K562 (cell line): ENCODE data around the gene KCNMB2. TPM values are rescaled to one million over a fixed set of nuclear protein-coding genes. Genes with fewer than 3 reads are reported as not detected.

Experiments used
- ATAC-seq: fragments of 200-7000 bp; cut with Tn5 transposase; 3 replicates; pipeline ENCODE4 v1.9.1; 2020; ENCODE audit warnings: moderate library complexity
- BruUV-seq: library from RNA; stranded (reverse); fragments of 400-500 nt; replicated peaks from 2 replicates; lab custom pipeline; 2021; lab: Mats Ljungman, UMichigan
- CTCF ChIA-PET: fragments of 300-600 bp; formaldehyde crosslinking; extraction: SDS; loops from one replicate; lab custom pipeline; 2021; ENCODE audit warnings: low intra/inter-chr PET ratio; lab: Yijun Ruan, JAX
- POLR2A ChIA-PET: fragments of 300-600, 350-650 bp; sonication (Branson Sonifier 250); formaldehyde crosslinking; extraction: SDS; loops from one replicate; lab custom pipeline; 2021; ENCODE audit warnings: antibody characterized with exemption, inconsistent platforms; lab: Yijun Ruan, JAX
- DNase-seq, 4 experiments: peaks; one replicate each; pipeline versions ENCODE4 v3.0.0 to v3.0.0-alpha.2; 2011 to 2018; ENCODE audit warnings: low spot score in 3 of 4, mixed read lengths in 3 of 4; ENCODE audit errors: extremely low read depth in 1 of 4
- FAIRE-seq: peaks from 2 replicates; lab custom pipeline; 2011; peaks lifted over from hg19 to GRCh38; lab: Jason Lieb, UNC
- H2AFZ ChIP-seq: 2 replicates; pipeline ENCODE4 v1.6.0; 2011; ENCODE audit warnings: low read depth, low read length, control low read depth, inconsistent platforms
- H3K27ac ChIP-seq: fragments of 200-600 bp; 3 replicates; pipeline ENCODE4 v1.8.0; 2011; ENCODE audit warnings: low read depth, mild to moderate bottlenecking, control low read depth, inconsistent platforms, low read length, moderate library complexity, mixed read lengths; ENCODE audit errors: extremely low read depth
- H3K27me3 ChIP-seq, 2 experiments: fragments of 300-600 bp in 1 of 2; 2 replicates in 1 of 2; 3 replicates in 1 of 2; pipeline versions ENCODE4 v1.6.0 to v1.8.0; 2011; ENCODE audit warnings: inconsistent platforms in 2 of 2, low read length in 2 of 2, mild to moderate bottlenecking in 1 of 2, mixed read lengths in 1 of 2, moderate library complexity in 1 of 2; ENCODE audit not compliant: control insufficient read depth in 2 of 2, insufficient read depth in 2 of 2
- H3K36me3 ChIP-seq: fragments of 300-600 bp; 3 replicates; pipeline ENCODE4 v1.8.0; 2011; ENCODE audit warnings: mild to moderate bottlenecking, low read length, inconsistent platforms; ENCODE audit not compliant: control insufficient read depth, insufficient read depth
- H3K4me1 ChIP-seq, 2 experiments: fragments of 200-600 bp in 1 of 2; replicated peaks in 1 of 2; 2 replicates in 1 of 2; 3 replicates in 1 of 2; pipeline versions ENCODE4 v1.5.1 to v1.8.0; 2011; ENCODE audit warnings: inconsistent platforms in 2 of 2, low read length in 2 of 2, mild to moderate bottlenecking in 1 of 2, mixed read lengths in 1 of 2, moderate library complexity in 1 of 2; ENCODE audit not compliant: control insufficient read depth in 2 of 2, insufficient read depth in 2 of 2
- H3K4me2 ChIP-seq: 2 replicates; pipeline ENCODE4 v1.6.1; 2011; ENCODE audit warnings: low read length, control low read depth, inconsistent platforms, mixed read lengths; ENCODE audit not compliant: insufficient read depth
- H3K4me3 ChIP-seq: fragments of 200-600 bp; sonication (generic), shearing (Covaris generic); 2 replicates; pipeline ENCODE4 v1.5.1; 2016; ENCODE audit warnings: control low read depth, inconsistent platforms
- H3K79me2 ChIP-seq: fragments of 200-600 bp; 3 replicates; pipeline ENCODE4 v1.8.0; 2011; ENCODE audit warnings: low read length, inconsistent platforms; ENCODE audit not compliant: control insufficient read depth, insufficient read depth
- H3K9ac ChIP-seq, 2 experiments: 2 replicates each; pipeline versions ENCODE4 v1.6.0 to v1.6.1; 2011; ENCODE audit warnings: low read depth in 2 of 2, low read length in 2 of 2, control low read depth in 1 of 2, inconsistent platforms in 1 of 2, mild to moderate bottlenecking in 1 of 2, mixed read lengths in 1 of 2; ENCODE audit not compliant: insufficient read depth in 1 of 2
- H3K9me1 ChIP-seq: one replicate; pipeline ENCODE4 v1.6.0; 2011; ENCODE audit warnings: inconsistent platforms, mild to moderate bottlenecking, low read length, moderate library complexity; ENCODE audit not compliant: control insufficient read depth, insufficient read depth
- H3K9me3 ChIP-seq: replicated peaks from 2 replicates; pipeline ENCODE4 v1.5.1; 2011; ENCODE audit warnings: low read depth, low read length, inconsistent platforms; ENCODE audit not compliant: control insufficient read depth, insufficient read depth
- H4K20me1 ChIP-seq: replicated peaks from 2 replicates; pipeline ENCODE4 v1.6.1; 2011; ENCODE audit warnings: low read length, inconsistent platforms, mixed read lengths; ENCODE audit not compliant: control insufficient read depth, insufficient read depth
- CAMTA2 ChIP-seq: fragments of 250-450 bp; sonication (Bioruptor Pico); conservative IDR thresholded peaks from 2 replicates; pipeline ENCODE4 v1.5.1; 2022
- CBX3 ChIP-seq, 2 experiments: IDR thresholded peaks; 1 replicate in 1 of 2; 2 replicates in 1 of 2; pipeline ENCODE4 v1.6.1; 2012; ENCODE audit warnings: inconsistent platforms in 2 of 2, low read length in 2 of 2, borderline replicate concordance in 1 of 2, control low read depth in 1 of 2
- CLOCK ChIP-seq: fragments of 250-450 bp; sonication (Bioruptor Pico); IDR thresholded peaks from 2 replicates; pipeline ENCODE4 v1.4.0; 2020; ENCODE audit warnings: mild to moderate bottlenecking, moderate library complexity, borderline replicate concordance
- EP400 ChIP-seq: fragments of 450-650 bp; IDR thresholded peaks from 2 replicates; pipeline ENCODE4 v1.6.1; 2017; ENCODE audit warnings: antibody characterized with exemption, mild to moderate bottlenecking, moderate library complexity
- FOXA1 ChIP-seq: fragments of 450-650 bp; IDR thresholded peaks from 2 replicates; pipeline ENCODE4 v1.6.1; 2016; ENCODE audit warnings: mild to moderate bottlenecking, borderline replicate concordance
- MCM7 ChIP-seq, 2 experiments: fragments of 450-650 bp; IDR thresholded peaks; 2 replicates each; pipeline ENCODE4 v1.6.1; 2016 to 2018
- PRPF4 ChIP-seq: fragments of 200-400 bp; formaldehyde crosslinking; IDR thresholded peaks from one replicate; pipeline ENCODE4 v1.6.1; 2017; ENCODE audit warnings: low read length, low read depth, mild to moderate bottlenecking; ENCODE audit not compliant: insufficient read depth, poor library complexity, severe bottlenecking
- RCOR1 ChIP-seq, 2 experiments: IDR thresholded peaks; 2 replicates each; pipeline ENCODE4 v1.6.1; 2012; ENCODE audit warnings: low read depth in 2 of 2, low read length in 2 of 2, borderline replicate concordance in 1 of 2, improper control_type of control experiment in 1 of 2
- SRF ChIP-seq, 2 experiments: fragments of 250-450, 450-650 bp in 1 of 2; sonication (Bioruptor Pico) in 1 of 2; sonication (generic) in 1 of 2; formaldehyde crosslinking; IDR thresholded peaks; 2 replicates each; pipeline versions ENCODE4 v1.5.0 to v1.5.1; 2020 to 2022; ENCODE audit warnings: mild to moderate bottlenecking in 1 of 2, missing genetic modification reagents in 1 of 2
- TBP ChIP-seq: optimal IDR thresholded peaks from 2 replicates; pipeline ENCODE3; 2011; ENCODE audit warnings: low read depth, low read length, improper control_type of control experiment
- YBX1 ChIP-seq: fragments of 450-650 bp; IDR thresholded peaks from 2 replicates; pipeline ENCODE4 v1.7.1; 2016; ENCODE audit warnings: mild to moderate bottlenecking
- ZEB2 ChIP-seq: fragments of 450-650 bp; IDR thresholded peaks from 2 replicates; pipeline ENCODE4 v1.6.1; 2016
- ZNF140 ChIP-seq: fragments of 250-450 bp; sonication (Bioruptor Pico); IDR thresholded peaks from 2 replicates; pipeline ENCODE4 v1.8.0; 2021; ENCODE audit warnings: moderate library complexity, mild to moderate bottlenecking, inconsistent platforms
- ZNF184 ChIP-seq: sonication (generic); formaldehyde crosslinking; IDR thresholded peaks from 2 replicates; pipeline ENCODE4 v1.5.0; 2020; ENCODE audit warnings: missing genetic modification reagents
- WGBS: fragments of 100-300 bp; shearing (Covaris generic); methylation state at CpG from one replicate; pipeline ENCODE4 v1.1.6; 2016; ENCODE audit warnings: low coverage, mixed read lengths; ENCODE audit not compliant: insufficient coverage; ENCODE audit errors: missing lambda C conversion rate; 5-methylcytosine and 5-hydroxymethylcytosine counted together
- in situ Hi-C: fragments of 300-500 bp; cut with MboI; formaldehyde crosslinking; loops from 4 replicates; pipeline ENCODE4 v1.15.0; 2018; ENCODE audit warnings: inconsistent platforms, mixed read lengths
- intact Hi-C: fragments of 100-400 bp; cut with micrococcal nuclease; formaldehyde crosslinking; loops from 2 replicates; pipeline ENCODE4 v1.14.2; 2022
- polyA plus RNA-seq, 8 experiments: library from polyadenylated mRNA; depleted of rRNA in 4 of 8; stranded (reverse) in 5 of 8; unstranded in 3 of 8; fragments of >200 nt; fragmentation: Nextera tagmentation in 2 of 8; fragmentation: Illumina TruSeq in 1 of 8; extraction: Ambion mirVana in 2 of 8; extraction: Trizol in 1 of 8; gene quantifications; 2 replicates each; pipeline versions ENCODE4 v1.2.1 to v1.2.3, GENCODE V29; 2011 to 2014; ENCODE audit warnings: inconsistent platforms in 1 of 8, missing spikeins in 1 of 8
- total RNA-seq, 7 experiments: library from RNA; depleted of rRNA in 6 of 7; stranded (reverse); fragments of >200 nt in 6 of 7; fragmentation: Illumina TruSeq in 2 of 7; extraction: Trizol in 2 of 7; gene quantifications; 2 replicates each; pipeline versions ENCODE4 v1.2.1 to v1.2.3, GENCODE V29; 2011 to 2021; ENCODE audit warnings: low replicate concordance in 1 of 7

Gene KCNMB2
- total and polyA plus RNA-seq, 9 of the 15 experiments (the other 6 are each of a cell fraction or from before 2014, with no cell fraction given), result 0.04 to 0.15 TPM; not detected in 7

GRCh38 chr3:178513546-178514380 is 22.5 kb upstream of the KCNMB2 start:
- H3K4me2 ChIP-seq, result no peak overlapping the region
- no peaks in the 10 kb centered on the region for H3K9me1 ChIP-seq
- no peak overlapping the region for H3K9ac ChIP-seq
- ChIA-PET POLR2A (no interaction called here), CTCF (no interaction called here)
- no peaks in the 10 kb centered on the region for H3K36me3 ChIP-seq
- H3K27me3 ChIP-seq, result no peaks in the 10 kb centered on the region
- no peak for DNase-seq
- H3K79me2 ChIP-seq, result no peaks in the 10 kb centered on the region
- intact Hi-C loops (no loop called here), in situ Hi-C loops (no loop called here)
- FAIRE-seq, result no peak
- H4K20me1 ChIP-seq, result no peaks in the 10 kb centered on the region
- no peaks in the 10 kb centered on the region for H3K4me1 ChIP-seq
- H3K4me3 ChIP-seq, result no peak overlapping the region
- H3K9me3 ChIP-seq, result no peaks in the 10 kb centered on the region
- BruUV-seq, result no TSS peak
- WGBS, result 0% methylated on average over 3 of the region's 3 CpGs
- no peak for ATAC-seq
- TF ChIP-seq CAMTA2 (CRISPR knock-in tag) (no peak), CBX3 (IDR thresholded peaks at IDR 0.05; ENCODE audit: borderline replicate concordance in 1 of 2, low read length in 2 of 2) (no peak), ZNF140 (CRISPR knock-in tag) (no peak), YBX1 (no peak), SRF (CRISPR knock-in tag; IDR thresholded peaks at IDR 0.05) (no peak)
- TF ChIP-seq, all 486 proteins: peak for 0
- Histone ChIP-seq H3K27ac (no peak overlapping the region), H2AFZ (no peak overlapping the region)

DNA sequence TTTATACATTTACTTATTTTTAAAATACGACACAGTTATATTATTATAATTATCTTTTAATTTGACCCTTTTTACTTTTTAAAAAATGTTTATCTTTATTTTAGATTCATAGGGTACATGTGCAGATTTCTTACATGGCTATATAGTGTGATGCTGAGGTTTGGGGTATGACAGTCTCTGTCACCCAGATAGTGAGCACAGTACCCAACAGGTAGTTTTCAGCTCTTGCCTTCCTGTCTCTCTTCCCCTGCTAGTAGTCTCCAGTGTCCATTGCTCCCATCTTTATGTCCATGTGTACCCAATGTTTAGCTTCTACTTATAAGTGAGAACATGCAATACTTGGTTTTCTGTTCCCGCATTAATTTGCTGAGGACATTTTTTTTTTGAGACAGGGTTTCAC is 21.8 kb upstream of the KCNMB2 start:
- Histone ChIP-seq H3K4me1 (no peaks in the 10 kb centered on the region), H2AFZ (no peak overlapping the region), H3K9ac (no peak overlapping the region), H3K79me2 (no peaks in the 10 kb centered on the region), H3K4me2 (no peak overlapping the region), H3K9me3 (no peaks in the 10 kb centered on the region), H3K27ac (no peak overlapping the region), H3K4me3 (no peak overlapping the region), H3K36me3 (no peaks in the 10 kb centered on the region), H3K9me1 (no peaks in the 10 kb centered on the region), H4K20me1 (no peaks in the 10 kb centered on the region), H3K27me3 (no peaks in the 10 kb centered on the region)
- WGBS, result 0% methylated on average over 2 of the region's 2 CpGs
- ChIA-PET CTCF (no interaction called here), POLR2A (no interaction called here)
- no peak for ATAC-seq
- in situ Hi-C loops (no loop called here), intact Hi-C loops (no loop called here)
- no peak for FAIRE-seq
- no TSS peak for BruUV-seq
- no peak for DNase-seq
- TF ChIP-seq ZNF184 (CRISPR knock-in tag) (no peak), PRPF4 (no peak), FOXA1 (no peak), MCM7 (IDR thresholded peaks at IDR 0.05) (no peak), TBP (no peak), CLOCK (CRISPR knock-in tag) (no peak), RCOR1 (IDR thresholded peaks at IDR 0.05; ENCODE audit: borderline replicate concordance in 1 of 2, low read depth in 2 of 2, low read length in 2 of 2) (no peak), EP400 (no peak), ZEB2 (no peak)
